HEK293 (cell line): ENCODE data around the gene SLC35F3.
A peak's percentile ranks its signal among the peaks of the same experiment; 100 is the strongest.

Experiments
- CTCF ChIA-PET: fragments of 350-600 bp; formaldehyde crosslinking; extraction: SDS; loops from one replicate; lab custom pipeline; 2021; ENCODE audit warnings: antibody characterized with exemption; lab: Yijun Ruan, JAX
- POLR2A ChIA-PET: fragments of 300-600 bp; formaldehyde crosslinking; extraction: SDS; loops from one replicate; lab custom pipeline; 2020; ENCODE audit warnings: antibody characterized with exemption, inconsistent platforms; lab: Yijun Ruan, JAX
- H3K27ac ChIP-seq: fragments of 200-500 bp; sonication (Bioruptor generic); 2 replicates; pipeline ENCODE4 v1.5.1; 2014; ENCODE audit warnings: low read depth, low read length, control low read depth, inconsistent platforms; ENCODE audit errors: extremely low read depth
- H3K36me3 ChIP-seq, 2 experiments: fragments of 200-500 bp in 1 of 2; sonication (Bioruptor generic) in 1 of 2; 1 replicate in 1 of 2; 2 replicates in 1 of 2; pipeline ENCODE4 v1.5.1; 2014 to 2017; ENCODE audit warnings: inconsistent platforms in 2 of 2, low read length in 2 of 2; ENCODE audit not compliant: control insufficient read depth in 2 of 2, insufficient read depth in 1 of 2
- H3K4me1 ChIP-seq: fragments of 200-500 bp; sonication (Bioruptor generic); 2 replicates; pipeline ENCODE4 v1.5.1; 2014; ENCODE audit warnings: mild to moderate bottlenecking, low read length, inconsistent platforms; ENCODE audit not compliant: control insufficient read depth, insufficient read depth
- H3K4me3 ChIP-seq: 2 replicates; pipeline ENCODE4 v1.5.1; 2011; ENCODE audit warnings: low read depth, mild to moderate bottlenecking, control low read depth, low read length, moderate library complexity
- H3K9me3 ChIP-seq: fragments of 200-500 bp; sonication (Bioruptor generic); 2 replicates; pipeline ENCODE4 v1.5.1; 2014; ENCODE audit warnings: low read depth, low read length, inconsistent platforms; ENCODE audit not compliant: control insufficient read depth, insufficient read depth
- IKZF3 ChIP-seq: fragments of 450-650 bp; IDR thresholded peaks from 2 replicates; pipeline ENCODE4 v1.5.0; 2018; ENCODE audit warnings: missing biosample characterization, mild to moderate bottlenecking, missing genetic modification characterization, moderate library complexity
- PRDM10 ChIP-seq: fragments of 450-650 bp; formaldehyde crosslinking; IDR thresholded peaks from 2 replicates; pipeline ENCODE4 v1.5.1; 2016; ENCODE audit warnings: missing biosample characterization, missing genetic modification characterization
- SCRT2 ChIP-seq: fragments of 450-650 bp; formaldehyde crosslinking; IDR thresholded peaks from 2 replicates; pipeline ENCODE4 v1.5.1; 2016; ENCODE audit warnings: missing biosample characterization, missing genetic modification characterization
- TRIM28 ChIP-seq: IDR thresholded peaks from 2 replicates; pipeline ENCODE4 v1.6.1; 2011; ENCODE audit warnings: low read length, control low read depth, borderline replicate concordance
- ZBTB49 ChIP-seq: fragments of 450-650 bp; formaldehyde crosslinking; IDR thresholded peaks from 2 replicates; pipeline ENCODE4 v1.5.1; 2016; ENCODE audit warnings: missing biosample characterization, missing genetic modification characterization, low read depth
- ZNF133 ChIP-seq: fragments of 450-650 bp; formaldehyde crosslinking; IDR thresholded peaks from 2 replicates; pipeline ENCODE4 v1.5.1; 2016; ENCODE audit warnings: missing biosample characterization, missing genetic modification characterization
- ZNF16 ChIP-seq: fragments of 450-650 bp; formaldehyde crosslinking; IDR thresholded peaks from 2 replicates; pipeline ENCODE4 v1.5.1; 2016; ENCODE audit warnings: low read depth, missing biosample characterization, missing genetic modification characterization
- ZNF174 ChIP-seq: fragments of 450-650 bp; formaldehyde crosslinking; IDR thresholded peaks from 2 replicates; pipeline ENCODE4 v1.5.0; 2017; ENCODE audit warnings: missing biosample characterization, mild to moderate bottlenecking, missing genetic modification characterization
- ZNF175 ChIP-seq: fragments of 450-650 bp; formaldehyde crosslinking; IDR thresholded peaks from 2 replicates; pipeline ENCODE4 v1.5.1; 2016; ENCODE audit warnings: missing biosample characterization, missing genetic modification characterization
- ZNF404 ChIP-seq: fragments of 450-650 bp; formaldehyde crosslinking; IDR thresholded peaks from 2 replicates; pipeline ENCODE4 v1.5.1; 2017; ENCODE audit warnings: missing biosample characterization, missing genetic modification characterization
- ZNF513 ChIP-seq: fragments of 450-650 bp; IDR thresholded peaks from 2 replicates; pipeline ENCODE4 v1.5.1; 2018; ENCODE audit warnings: missing biosample characterization, missing genetic modification characterization
- ZNF626 ChIP-seq: fragments of 450-650 bp; sonication (Bioruptor Pico); formaldehyde crosslinking; IDR thresholded peaks from 2 replicates; pipeline ENCODE4 v1.5.1; 2018; ENCODE audit warnings: missing biosample characterization, missing genetic modification characterization, inconsistent platforms
- ZNF791 ChIP-seq: fragments of 450-650 bp; formaldehyde crosslinking; IDR thresholded peaks from 2 replicates; pipeline ENCODE4 v1.5.1; 2016; ENCODE audit warnings: missing biosample characterization, missing genetic modification characterization
- ZNF843 ChIP-seq: fragments of 450-650 bp; formaldehyde crosslinking; IDR thresholded peaks from 2 replicates; pipeline ENCODE4 v1.5.1; 2016; ENCODE audit warnings: missing biosample characterization, missing genetic modification characterization

The SLC35F3 gene

GRCh38 chr1:233912447-233912846 lies 8.0 kb downstream of the SLC35F3 start (continued):
- no peak for TF ChIP-seq ZNF843
- no peak for TF ChIP-seq ZNF175 (tag by site-specific recombination)
- no peak for TF ChIP-seq ZNF133
- no peak for TF ChIP-seq ZNF626 (tag by site-specific recombination)
- TF ChIP-seq ZNF791 (tag by site-specific recombination): no peak

GRCh38 chr1:233912909-233913308 lies 8.4 kb downstream of the SLC35F3 start:
- ChIA-PET POLR2A (no interaction called here), CTCF (interaction anchor here (0.8 to 1.2 kb wide), 2 partner anchors 9 to 19 kb away, joined by 3 read pairs; partner anchors contain the start of gene SLC35F3)
- Histone ChIP-seq H3K4me1 (no peaks in the 10 kb centered on the region), H3K36me3 (no peaks in the 10 kb centered on the region), H3K27ac (no peak overlapping the region), H3K4me3 (no peak overlapping the region), H3K9me3 (no peaks in the 10 kb centered on the region)
- TF ChIP-seq ZNF174 (no peak), TRIM28 (peak; percentile 32; the same call in 1 of the 2 replicates), ZNF404 (no peak), PRDM10 (peak; percentile 48), IKZF3 (tag by site-specific recombination) (no peak), ZNF16 (tag by site-specific recombination) (no peak), ZNF175 (tag by site-specific recombination) (no peak), ZNF513 (tag by site-specific recombination) (no peak)

- POLR2A ChIA-PET: no interaction called here
- H3K36me3 ChIP-seq: no peaks in the 10 kb centered on the region
These were observed 12.2 kb downstream of the SLC35F3 start for GRCh38 chr1:233916706-233917105.

More at GRCh38 chr1:233916706-233917105, 12.2 kb downstream of the SLC35F3 start:
- Histone ChIP-seq H3K9me3 (no peaks in the 10 kb centered on the region), H3K4me1 (no peaks in the 10 kb centered on the region), H3K4me3 (no peak overlapping the region), H3K27ac (no peak overlapping the region)
- TF ChIP-seq SCRT2 (peak; percentile 51), ZBTB49 (tag by site-specific recombination) (no peak)
- CTCF ChIA-PET: interaction anchor here (0.5 to 1.7 kb wide), 5 partner anchors 10 to 211 kb away, joined by 3 to 5 read pairs (median 5); no protein-coding TSS in a partner anchor
